Endothelial cell of umbilical vein (primary cell): ENCODE data around the gene LDB3. TPM values are rescaled to one million over a fixed set of nuclear protein-coding genes. Genes with fewer than 3 reads are reported as not detected.

ENCODE experiments used
- BruUV-seq: library from RNA; stranded (reverse); fragments of 400-500 nt; replicated peaks from 2 replicates; lab custom pipeline; 2021; lab: Mats Ljungman, UMichigan
- CTCF ChIA-PET: fragments of 300-600, 350-600 bp; sonication (Branson Sonifier 250); formaldehyde crosslinking; loops from one replicate; lab custom pipeline; 2021; ENCODE audit warnings: antibody characterized with exemption, inconsistent platforms; lab: Charles Lee
- POLR2A ChIA-PET: fragments of 300-600, 350-600 bp; sonication (Branson Sonifier 250); formaldehyde crosslinking; loops from one replicate; lab custom pipeline; 2021; ENCODE audit warnings: antibody characterized with exemption, inconsistent platforms; lab: Charles Lee
- DNase-seq: peaks from one replicate; pipeline ENCODE4 v3.0.0-alpha.2; 2011; ENCODE audit warnings: low read depth, low spot score
- FAIRE-seq: peaks from 2 replicates; lab custom pipeline; 2011; peaks lifted over from hg19 to GRCh38; lab: Jason Lieb, UNC
- H2AFZ ChIP-seq: 2 replicates; pipeline ENCODE4 v1.6.0; 2012; ENCODE audit warnings: low read depth, low read length, control low read depth, inconsistent platforms
- H3K27ac ChIP-seq: 2 replicates; pipeline ENCODE4 v1.5.1; 2011; ENCODE audit warnings: low read depth, mild to moderate bottlenecking, control low read depth, low read length, moderate library complexity; ENCODE audit not compliant: insufficient read depth
- H3K27me3 ChIP-seq, 2 experiments: 2 replicates each; pipeline versions ENCODE4 v1.6.0 to v1.6.1; 2011; ENCODE audit warnings: low read length in 2 of 2, mixed read lengths in 1 of 2; ENCODE audit not compliant: control insufficient read depth in 2 of 2, insufficient read depth in 2 of 2
- H3K36me3 ChIP-seq, 2 experiments: 2 replicates in 1 of 2; 3 replicates in 1 of 2; pipeline ENCODE4 v1.5.1; 2011; ENCODE audit warnings: low read length in 2 of 2, mild to moderate bottlenecking in 1 of 2, moderate library complexity in 1 of 2; ENCODE audit not compliant: control insufficient read depth in 2 of 2, insufficient read depth in 2 of 2; ENCODE audit errors: extremely low read depth in 1 of 2
- H3K4me1 ChIP-seq: 3 replicates; pipeline ENCODE4 v1.5.1; 2011; ENCODE audit warnings: mild to moderate bottlenecking, low read length; ENCODE audit not compliant: control insufficient read depth, insufficient read depth; ENCODE audit errors: extremely low read depth
- H3K4me2 ChIP-seq: 2 replicates; pipeline ENCODE4 v1.6.1; 2011; ENCODE audit warnings: low read length, control low read depth, mixed read lengths; ENCODE audit not compliant: insufficient read depth
- H3K4me3 ChIP-seq, 3 experiments: fragments of 200-600 bp in 1 of 3; sonication (generic), shearing (Covaris generic) in 1 of 3; replicated peaks in 1 of 3; 2 replicates each; pipeline ENCODE4 v1.5.1; 2011 to 2016; ENCODE audit warnings: control low read depth in 3 of 3, low read length in 3 of 3, mild to moderate bottlenecking in 2 of 3, inconsistent platforms in 1 of 3, low read depth in 1 of 3, moderate library complexity in 1 of 3; ENCODE audit not compliant: insufficient read depth in 1 of 3
- H3K79me2 ChIP-seq: 2 replicates; pipeline ENCODE4 v1.6.0; 2012; ENCODE audit warnings: low read length, inconsistent platforms; ENCODE audit not compliant: control insufficient read depth, insufficient read depth
- H3K9ac ChIP-seq: replicated peaks from 2 replicates; pipeline ENCODE3; 2011; ENCODE audit warnings: low read length, control low read depth; ENCODE audit not compliant: insufficient read depth; ENCODE audit errors: extremely low read depth
- H3K9me1 ChIP-seq: replicated peaks from 3 replicates; pipeline ENCODE4 v1.6.0; 2011; ENCODE audit warnings: mild to moderate bottlenecking, low read length; ENCODE audit not compliant: control insufficient read depth, insufficient read depth; ENCODE audit errors: extremely low read depth
- H3K9me3 ChIP-seq: replicated peaks from 2 replicates; pipeline ENCODE4 v1.5.1; 2012; ENCODE audit warnings: low read length, inconsistent platforms; ENCODE audit not compliant: control insufficient read depth, insufficient read depth
- H4K20me1 ChIP-seq: replicated peaks from 2 replicates; pipeline ENCODE3; 2011; ENCODE audit warnings: mild to moderate bottlenecking, low read length; ENCODE audit not compliant: control insufficient read depth, insufficient read depth; ENCODE audit errors: extremely low read depth
- EZH2 ChIP-seq: IDR thresholded peaks from 2 replicates; pipeline ENCODE4 v1.6.1; 2012; ENCODE audit warnings: borderline replicate concordance, low read depth, mild to moderate bottlenecking, moderate library complexity, low read length, inconsistent platforms; ENCODE audit not compliant: severe bottlenecking
- FOS ChIP-seq: IDR thresholded peaks from 2 replicates; pipeline ENCODE4 v1.6.1; 2011; ENCODE audit warnings: mild to moderate bottlenecking, low read length, moderate library complexity, borderline replicate concordance; ENCODE audit not compliant: insufficient read depth
- GATA2 ChIP-seq: IDR thresholded peaks from 2 replicates; pipeline ENCODE4 v1.7.0; 2011; ENCODE audit warnings: low read depth, mild to moderate bottlenecking, moderate library complexity, mixed read lengths, low read length; ENCODE audit not compliant: insufficient read length, insufficient read depth
- JUN ChIP-seq: IDR thresholded peaks from 2 replicates; pipeline ENCODE4 v1.6.1; 2011; ENCODE audit warnings: borderline replicate concordance, low read depth; ENCODE audit not compliant: insufficient read length, insufficient read depth
- MYC ChIP-seq: IDR thresholded peaks from one replicate; pipeline ENCODE4 v1.6.1; 2011; ENCODE audit warnings: mild to moderate bottlenecking, low read depth, low read length
- POLR2A ChIP-seq: IDR thresholded peaks from 2 replicates; pipeline ENCODE4 v1.6.1; 2012; ENCODE audit warnings: low read depth, mild to moderate bottlenecking, control low read depth, low read length
- POLR2AphosphoS5 ChIP-seq: IDR thresholded peaks from 2 replicates; pipeline ENCODE4 v1.6.1; 2012; ENCODE audit warnings: low read depth, mild to moderate bottlenecking, control low read depth, low read length, moderate library complexity; ENCODE audit not compliant: insufficient read depth
- dilution Hi-C: fragments of 300-500 bp; cut with MboI; formaldehyde crosslinking; loops from one replicate; pipeline ENCODE4 v1.15.0; 2019; ENCODE audit warnings: low sequenced_read_pairs; ENCODE audit not compliant: extremely low pct_ligation_motif_present
- intact Hi-C: fragments of 100-400 bp; cut with micrococcal nuclease; formaldehyde crosslinking; loops from one replicate; pipeline ENCODE4 v1.10.0; 2022
- polyA plus RNA-seq, 4 experiments: library from polyadenylated mRNA; depleted of rRNA in 3 of 4; stranded (reverse) in 3 of 4; unstranded in 1 of 4; fragments of >200 nt; gene quantifications; 2 replicates each; pipeline versions ENCODE4 v1.2.1 to v1.2.3, GENCODE V29; 2011 to 2012; ENCODE audit warnings: missing spikeins in 1 of 4
- total RNA-seq: library from RNA; stranded (reverse); gene quantifications from 2 replicates; pipeline ENCODE4 v1.2.3, GENCODE V29; 2021
- TF ChIP-seq, protein P1 (sequence below), 2 donors: IDR thresholded peaks; 1 replicate in 1 of 2; 2 replicates in 1 of 2; pipeline ENCODE4 v1.5.1; 2011; ENCODE audit warnings: low read length in 2 of 2, mild to moderate bottlenecking in 2 of 2, moderate library complexity in 2 of 2, control low read depth in 1 of 2, inconsistent platforms in 1 of 2, low read depth in 1 of 2; ENCODE audit not compliant: insufficient read depth in 1 of 2; ENCODE audit errors: extremely low read depth in 1 of 2

Gene LDB3
- total and polyA plus RNA-seq, 2 donors (not counting 3 experiments of a cell fraction or from before 2014, with no cell fraction given), result not detected

DNA sequence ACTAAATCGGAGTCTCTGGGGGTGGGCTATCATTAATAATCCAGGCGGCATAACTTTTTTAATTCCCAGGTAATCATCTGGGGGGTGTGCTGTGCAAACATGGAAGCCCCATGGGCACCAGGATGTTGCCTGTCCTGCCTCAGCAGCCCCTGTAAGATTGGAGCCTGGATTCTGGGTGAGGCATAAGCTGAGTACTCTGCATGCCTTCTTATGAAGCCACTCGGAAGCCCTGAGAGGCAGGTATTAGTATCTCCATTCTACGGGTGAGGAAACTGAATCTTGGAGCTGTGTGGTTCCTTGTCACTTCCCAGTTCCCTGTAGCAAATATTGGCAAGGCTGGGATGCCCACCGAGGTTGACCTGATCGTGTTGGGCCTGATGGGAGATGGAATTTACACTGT is 21.4 kb upstream of the LDB3 start:
- no peak overlapping the region for H3K4me2 ChIP-seq
- H3K4me1 ChIP-seq, result no peaks in the 10 kb centered on the region
- H3K27me3 ChIP-seq, result peaks cover 0 to 5% of the 10 kb centered on the region in 2 experiments
- intact Hi-C loops (no loop called here), dilution Hi-C loops (no loop called here)
- no peak overlapping the region for H2AFZ ChIP-seq
- H4K20me1 ChIP-seq, result no peaks in the 10 kb centered on the region
- POLR2A ChIA-PET, result no interaction called here
- H3K9me3 ChIP-seq, result no peaks in the 10 kb centered on the region
- H3K9me1 ChIP-seq, result no peaks in the 10 kb centered on the region
- H3K27ac ChIP-seq, result no peak overlapping the region
- TF ChIP-seq GATA2, result no peak
- no peak for TF ChIP-seq EZH2
- no peak for TF ChIP-seq POLR2AphosphoS5
- TF ChIP-seq MYC, result no peak
- TF ChIP-seq POLR2A, result no peak
- no peak for TF ChIP-seq JUN
- no peak for TF ChIP-seq FOS
- TF ChIP-seq, protein P1, sequence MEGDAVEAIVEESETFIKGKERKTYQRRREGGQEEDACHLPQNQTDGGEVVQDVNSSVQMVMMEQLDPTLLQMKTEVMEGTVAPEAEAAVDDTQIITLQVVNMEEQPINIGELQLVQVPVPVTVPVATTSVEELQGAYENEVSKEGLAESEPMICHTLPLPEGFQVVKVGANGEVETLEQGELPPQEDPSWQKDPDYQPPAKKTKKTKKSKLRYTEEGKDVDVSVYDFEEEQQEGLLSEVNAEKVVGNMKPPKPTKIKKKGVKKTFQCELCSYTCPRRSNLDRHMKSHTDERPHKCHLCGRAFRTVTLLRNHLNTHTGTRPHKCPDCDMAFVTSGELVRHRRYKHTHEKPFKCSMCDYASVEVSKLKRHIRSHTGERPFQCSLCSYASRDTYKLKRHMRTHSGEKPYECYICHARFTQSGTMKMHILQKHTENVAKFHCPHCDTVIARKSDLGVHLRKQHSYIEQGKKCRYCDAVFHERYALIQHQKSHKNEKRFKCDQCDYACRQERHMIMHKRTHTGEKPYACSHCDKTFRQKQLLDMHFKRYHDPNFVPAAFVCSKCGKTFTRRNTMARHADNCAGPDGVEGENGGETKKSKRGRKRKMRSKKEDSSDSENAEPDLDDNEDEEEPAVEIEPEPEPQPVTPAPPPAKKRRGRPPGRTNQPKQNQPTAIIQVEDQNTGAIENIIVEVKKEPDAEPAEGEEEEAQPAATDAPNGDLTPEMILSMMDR (IDR thresholded peaks at IDR 0.05; ENCODE audit: extremely low read depth in 1 of 2, insufficient read depth in 1 of 2, low read depth in 1 of 2, low read length in 2 of 2), result no peak
- H3K79me2 ChIP-seq, result no peaks in the 10 kb centered on the region
- CTCF ChIA-PET, result interaction anchor here (0.5 kb wide), 1 partner anchor 219 kb away, joined by 3 read pairs; no protein-coding TSS in a partner anchor
- DNase-seq, result no peak
- FAIRE-seq, result no peak
- no TSS peak for BruUV-seq
- no peak overlapping the region for H3K9ac ChIP-seq
- no peak overlapping the region for H3K4me3 ChIP-seq
- H3K36me3 ChIP-seq, result no peaks in the 10 kb centered on the region
